CD4-positive, CD25-positive, alpha-beta regulatory T cell (primary cell): Measurements from ENCODE around the gene SH3D19. TPM values are rescaled to one million over a fixed set of nuclear protein-coding genes. Genes with fewer than 3 reads are reported as not detected.

Experiments
- ATAC-seq, 2 donors: fragments of 150-1000 bp; cut with Tn5 transposase; one replicate each; pipeline ENCODE4 v1.10.0; 2021; ENCODE audit warnings: low read depth in 2 of 2, moderate number of reproducible peaks in 2 of 2, moderate library complexity in 1 of 2
- DNase-seq, 3 donors: peaks; one replicate each; pipeline versions ENCODE4 v3.0.0 to v3.0.0-alpha.2; 2012 to 2022; ENCODE audit warnings: mixed read lengths in 1 of 3
- H3K27ac ChIP-seq: one replicate; pipeline ENCODE4 v1.7.0; 2013; ENCODE audit warnings: mild to moderate bottlenecking, low read length; ENCODE audit not compliant: insufficient read depth, poor library complexity, severe bottlenecking
- H3K27me3 ChIP-seq: one replicate; pipeline ENCODE4 v1.7.0; 2013; ENCODE audit warnings: low read length; ENCODE audit not compliant: control insufficient read depth, insufficient read depth
- H3K36me3 ChIP-seq: one replicate; pipeline ENCODE4 v1.7.0; 2013; ENCODE audit warnings: mild to moderate bottlenecking, low read length, moderate library complexity; ENCODE audit not compliant: control insufficient read depth, insufficient read depth
- H3K4me1 ChIP-seq: 2 replicates; pipeline ENCODE4 v1.7.0; 2013; ENCODE audit warnings: mild to moderate bottlenecking, low read length; ENCODE audit not compliant: insufficient read depth, control insufficient read depth, poor library complexity, severe bottlenecking
- H3K4me3 ChIP-seq: one replicate; pipeline ENCODE4 v1.7.0; 2013; ENCODE audit warnings: low read depth, mild to moderate bottlenecking, low read length, moderate library complexity
- H3K9me3 ChIP-seq, 2 experiments: 1 replicate in 1 of 2; 2 replicates in 1 of 2; pipeline ENCODE4 v1.7.0; 2013; ENCODE audit warnings: low read length in 2 of 2, mild to moderate bottlenecking in 1 of 2, moderate library complexity in 1 of 2; ENCODE audit not compliant: control insufficient read depth in 2 of 2
- H3K27ac Mint-ChIP-seq, 3 donors: one replicate each; pipeline ENCODE4 v1.8.0; 2020 to 2022; ENCODE audit warnings: mild to moderate bottlenecking in 3 of 3, mixed read lengths in 3 of 3, moderate library complexity in 2 of 3
- H3K27me3 Mint-ChIP-seq: one replicate; pipeline ENCODE4 v1.8.0; 2022; ENCODE audit warnings: mild to moderate bottlenecking, mixed read lengths
- H3K36me3 Mint-ChIP-seq: one replicate; pipeline ENCODE4 v1.8.0; 2020; ENCODE audit warnings: mixed read lengths
- H3K4me1 Mint-ChIP-seq, 4 donors: one replicate each; pipeline ENCODE4 v1.8.0; 2020 to 2022; ENCODE audit warnings: mixed read lengths in 4 of 4, mild to moderate bottlenecking in 1 of 4
- H3K4me3 Mint-ChIP-seq, 4 donors: one replicate each; pipeline ENCODE4 v1.8.0; 2020 to 2022; ENCODE audit warnings: mild to moderate bottlenecking in 4 of 4, mixed read lengths in 4 of 4, moderate library complexity in 3 of 4
- H3K9me3 Mint-ChIP-seq, 7 donors: one replicate each; pipeline ENCODE4 v1.8.0; 2020 to 2022; ENCODE audit warnings: mixed read lengths in 7 of 7, mild to moderate bottlenecking in 3 of 7, moderate library complexity in 2 of 7
- polyA plus RNA-seq, 4 donors: library from polyadenylated mRNA; unstranded; fragments of 300-500 nt; fragmentation: Illumina TruSeq; gene quantifications; one replicate each; pipeline ENCODE4 v1.2.3, GENCODE V29; 2021
- total RNA-seq: library from RNA; stranded (reverse); gene quantifications from one replicate; pipeline ENCODE4 v1.2.3, GENCODE V29; 2022

SH3D19 gene
- total and polyA plus RNA-seq, 5 donors from 2014 or later = 0.37 to 2.4 (median 0.83) TPM; not detected in 1

DNA sequence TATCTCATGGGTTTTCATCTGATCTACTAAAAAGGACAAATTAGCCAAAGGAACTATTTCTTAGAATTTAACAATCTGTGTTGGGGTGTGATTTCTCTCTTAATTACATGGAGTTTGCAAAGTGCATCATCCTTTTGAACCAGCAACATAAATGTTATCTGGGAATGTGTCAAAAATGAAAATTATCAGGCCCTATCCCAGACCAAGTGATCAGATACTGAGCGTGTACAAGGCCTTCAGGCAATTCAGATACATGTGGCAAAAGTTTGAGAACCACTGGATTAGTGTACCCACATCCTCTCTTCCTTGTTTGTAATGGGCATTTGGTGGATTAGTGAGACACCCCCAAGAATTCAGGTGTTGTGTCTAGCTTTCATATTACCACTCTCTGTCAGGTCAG is 3.8 kb downstream of the SH3D19 start:
- H3K27ac Mint-ChIP-seq = no peak overlapping the region
- no peak for DNase-seq
- H3K9me3 Mint-ChIP-seq = peaks cover 0 to 7% (median 0%) of the 10 kb centered on the region in 7 donors
- H3K4me3 Mint-ChIP-seq = no peak overlapping the region
- Histone ChIP-seq H3K27me3 (peaks cover 15% of the 10 kb centered on the region), H3K36me3 (no peaks in the 10 kb centered on the region), H3K9me3 (no peaks in the 10 kb centered on the region), H3K27ac (no peak overlapping the region), H3K4me3 (no peak overlapping the region), H3K4me1 (peaks cover 4% of the 10 kb centered on the region)
- H3K27me3 Mint-ChIP-seq = peaks cover 45% of the 10 kb centered on the region
- peaks cover 4% of the 10 kb centered on the region for H3K36me3 Mint-ChIP-seq
- ATAC-seq = no peak
- H3K4me1 Mint-ChIP-seq = peaks cover 0 to 17% (median 6%) of the 10 kb centered on the region in 4 donors

GRCh38 chr4:151319490-151319889 is 5.9 kb downstream of the SH3D19 start:
- peaks cover 43% of the 10 kb centered on the region for H3K27me3 Mint-ChIP-seq
- no peak for ATAC-seq

GRCh38 chr4:151318307-151319006 is 6.9 kb downstream of the SH3D19 start:
- Histone ChIP-seq H3K4me3 (no peak overlapping the region), H3K36me3 (no peaks in the 10 kb centered on the region), H3K27me3 (peaks cover 6% of the 10 kb centered on the region), H3K4me1 (no peaks in the 10 kb centered on the region), H3K27ac (no peak overlapping the region), H3K9me3 (no peaks in the 10 kb centered on the region)
- no peaks in the 10 kb centered on the region for H3K4me1 Mint-ChIP-seq
- no peak overlapping the region for H3K27ac Mint-ChIP-seq
- peaks cover 0 to 1% (median 0%) of the 10 kb centered on the region in 7 donors for H3K9me3 Mint-ChIP-seq
- DNase-seq (no peak), ATAC-seq (no peak)
- no peaks in the 10 kb centered on the region for H3K36me3 Mint-ChIP-seq
- peaks cover 33% of the 10 kb centered on the region for H3K27me3 Mint-ChIP-seq
- no peak overlapping the region for H3K4me3 Mint-ChIP-seq

More at GRCh38 chr4:151319490-151319889, 5.9 kb downstream of the SH3D19 start:
- Mint-ChIP-seq H3K4me3 (no peak overlapping the region), H3K4me1 (peaks cover 0 to 6% (median 4%) of the 10 kb centered on the region in 4 donors), H3K9me3 (peaks cover 0 to 1% (median 0%) of the 10 kb centered on the region in 7 donors), H3K36me3 (no peaks in the 10 kb centered on the region), H3K27ac (no peak overlapping the region)
- H3K4me3 ChIP-seq = no peak overlapping the region
- H3K27me3 ChIP-seq = peaks cover 10% of the 10 kb centered on the region
- H3K36me3 ChIP-seq = no peaks in the 10 kb centered on the region
- no peaks in the 10 kb centered on the region for H3K4me1 ChIP-seq
- DNase-seq = no peak
- no peaks in the 10 kb centered on the region for H3K9me3 ChIP-seq
- no peak overlapping the region for H3K27ac ChIP-seq

DNA sequence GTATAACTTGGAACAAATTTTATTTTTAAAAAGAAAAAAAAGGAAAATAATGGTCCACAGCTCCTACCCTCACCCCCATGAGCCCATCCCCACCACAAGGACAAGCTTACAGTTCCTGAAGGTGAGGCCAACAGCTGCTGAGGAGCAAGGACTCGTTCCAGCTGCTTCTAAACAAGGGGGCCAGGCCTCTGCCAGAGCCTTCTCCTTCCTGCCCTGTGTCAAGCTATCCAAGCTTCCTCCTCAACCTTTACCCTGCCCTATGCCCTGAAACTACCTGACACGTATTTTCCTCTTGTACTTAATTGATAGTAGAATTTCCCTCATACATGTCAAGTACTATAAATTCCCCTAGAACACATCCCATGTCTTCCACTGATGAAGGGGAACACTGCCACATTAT is 8.8 kb downstream of the SH3D19 start:
- H3K4me1 ChIP-seq = no peaks in the 10 kb centered on the region
- Mint-ChIP-seq H3K27ac (no peak overlapping the region), H3K9me3 (peaks cover 0 to 1% (median 0%) of the 10 kb centered on the region in 7 donors), H3K27me3 (peaks cover 24% of the 10 kb centered on the region), H3K4me3 (no peak overlapping the region), H3K4me1 (no peaks in the 10 kb centered on the region), H3K36me3 (no peaks in the 10 kb centered on the region)
- no peak overlapping the region for H3K27ac ChIP-seq
- DNase-seq (no peak), ATAC-seq (no peak)
- H3K4me3 ChIP-seq = no peak overlapping the region
- H3K27me3 ChIP-seq = peaks cover under 1% of the 10 kb centered on the region
- no peaks in the 10 kb centered on the region for H3K9me3 ChIP-seq
- H3K36me3 ChIP-seq = no peaks in the 10 kb centered on the region

- H3K9me3 Mint-ChIP-seq = peaks cover 0 to 1% (median 0%) of the 10 kb centered on the region in 7 donors
- Histone ChIP-seq H3K27me3 (no peaks in the 10 kb centered on the region), H3K9me3 (no peaks in the 10 kb centered on the region), H3K27ac (no peak overlapping the region), H3K4me3 (no peak overlapping the region), H3K4me1 (no peaks in the 10 kb centered on the region), H3K36me3 (no peaks in the 10 kb centered on the region)
- DNase-seq (no peak), ATAC-seq (no peak)
- no peaks in the 10 kb centered on the region for H3K4me1 Mint-ChIP-seq
- no peaks in the 10 kb centered on the region for H3K36me3 Mint-ChIP-seq
- no peak overlapping the region for H3K27ac Mint-ChIP-seq
- no peak overlapping the region for H3K4me3 Mint-ChIP-seq
- H3K27me3 Mint-ChIP-seq = peaks cover 15% of the 10 kb centered on the region
These were observed 10.1 kb downstream of the SH3D19 start for GRCh38 chr4:151315212-151315886.

- ATAC-seq = no peak
- Histone ChIP-seq H3K9me3 (no peaks in the 10 kb centered on the region), H3K4me1 (no peaks in the 10 kb centered on the region), H3K27me3 (no peaks in the 10 kb centered on the region), H3K4me3 (no peak overlapping the region), H3K36me3 (no peaks in the 10 kb centered on the region), H3K27ac (no peak overlapping the region)
- Mint-ChIP-seq H3K27me3 (peaks cover 11% of the 10 kb centered on the region), H3K4me3 (no peak overlapping the region), H3K27ac (no peak overlapping the region), H3K36me3 (no peaks in the 10 kb centered on the region), H3K9me3 (no peaks in the 10 kb centered on the region), H3K4me1 (no peaks in the 10 kb centered on the region)
- DNase-seq = no peak
These were observed 10.9 kb downstream of the SH3D19 start for GRCh38 chr4:151314479-151314878.

GRCh38 chr4:151314010-151314355 is 11.4 kb downstream of the SH3D19 start:
- peaks cover 11% of the 10 kb centered on the region for H3K27me3 Mint-ChIP-seq
- Histone ChIP-seq H3K36me3 (no peaks in the 10 kb centered on the region), H3K4me1 (no peaks in the 10 kb centered on the region), H3K9me3 (no peaks in the 10 kb centered on the region), H3K27me3 (no peaks in the 10 kb centered on the region), H3K27ac (no peak overlapping the region), H3K4me3 (no peak overlapping the region)
- H3K9me3 Mint-ChIP-seq = no peaks in the 10 kb centered on the region
- no peaks in the 10 kb centered on the region for H3K36me3 Mint-ChIP-seq
- DNase-seq (no peak), ATAC-seq (no peak)
- H3K4me1 Mint-ChIP-seq = no peaks in the 10 kb centered on the region
- no peak overlapping the region for H3K4me3 Mint-ChIP-seq
- no peak overlapping the region for H3K27ac Mint-ChIP-seq
